Activated gamma-delta T cell treated with anti-CD3 and anti-CD28 coated beads, Interleukin-2, amount 50 U/mL, for 16 hours (primary cell): ENCODE data around the gene KRT77.
"Not testable (repeated sequence)": the region's sequence is repeated elsewhere in the genome, so short reads cannot be mapped to it uniquely, and the experiment has no call there.

Experiments used
- DNase-seq: peaks from one replicate; pipeline ENCODE4 v3.0.0-alpha.2; 2020; ENCODE audit warnings: low read depth

Gene KRT77

DNA sequence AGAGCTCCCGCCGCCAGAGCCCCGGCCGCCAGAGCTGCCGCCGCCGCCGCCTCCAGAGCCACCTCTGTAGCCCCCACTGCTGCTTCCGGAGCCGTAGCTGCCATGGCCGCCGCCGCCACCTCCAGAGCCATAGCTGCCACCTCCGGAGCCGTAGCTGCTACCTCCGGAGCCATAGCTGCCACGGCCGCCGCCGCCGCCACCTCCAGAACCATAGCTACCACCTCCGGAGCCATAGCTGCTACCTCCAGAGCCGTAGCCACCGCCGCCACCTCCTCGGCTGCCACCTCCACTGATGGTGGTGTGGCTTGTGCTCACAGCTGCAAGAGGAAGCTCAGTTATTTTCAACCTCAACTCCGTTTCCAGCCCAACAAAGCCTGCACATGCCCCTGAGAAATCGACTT lies 28.0 kb downstream of the KRT77 start:
- no peak for DNase-seq

- DNase-seq: no peak
Observed at GRCh38 chr12:52674433-52674775, 28.9 kb downstream of the KRT77 start.

DNA sequence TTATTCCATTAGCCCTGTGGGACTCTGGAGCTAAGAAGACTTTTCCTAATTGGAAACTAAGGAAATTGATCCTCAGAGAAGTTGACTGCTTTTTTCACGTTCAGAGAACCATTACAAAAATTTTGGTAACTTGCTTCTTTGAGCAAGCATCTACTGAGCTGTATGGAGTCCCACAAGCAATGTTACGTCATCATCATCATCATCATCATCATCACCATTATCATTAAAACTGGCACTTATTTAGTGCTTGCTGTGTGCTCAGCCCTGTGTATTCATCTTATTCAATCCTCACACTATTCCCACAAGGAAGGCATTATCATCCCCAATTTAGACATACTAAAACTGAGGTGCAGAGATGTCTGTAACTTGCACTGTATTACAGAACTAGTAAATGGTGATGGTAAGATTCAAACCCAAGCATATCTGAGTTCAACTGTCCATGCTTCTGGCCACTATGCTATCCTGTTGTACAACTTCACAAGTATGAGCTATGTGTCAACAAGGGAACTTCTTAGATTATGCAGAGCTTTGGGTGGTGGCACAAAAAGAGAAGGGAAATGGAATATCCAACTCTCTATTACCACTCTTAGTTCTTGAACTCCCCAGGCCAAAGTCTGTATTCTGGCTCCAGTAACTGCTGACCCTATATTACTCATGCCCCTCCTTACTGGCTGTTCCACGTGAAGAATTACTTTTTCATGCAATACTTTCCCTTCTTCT lies 29.5 kb downstream of the KRT77 start:
- no peak for DNase-seq

DNA sequence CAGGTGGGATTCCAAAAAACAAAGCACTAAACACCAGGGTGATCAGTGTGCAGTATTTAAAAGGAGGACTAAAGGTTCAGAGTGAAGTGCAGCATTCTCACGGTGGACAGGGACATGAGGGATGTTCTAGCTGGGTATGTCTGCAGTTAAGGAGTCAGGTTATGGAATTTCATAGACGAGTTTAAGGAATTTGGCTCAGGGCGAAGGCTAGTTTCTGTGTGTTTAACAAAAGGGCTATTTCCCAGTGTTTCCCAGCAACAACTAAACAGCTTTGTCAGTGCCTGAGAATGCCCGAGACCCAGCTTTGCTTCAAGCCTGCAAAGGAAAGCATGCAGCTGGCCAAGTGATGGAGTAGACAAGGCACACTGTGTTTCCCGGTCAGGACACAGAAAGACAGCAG lies 30.1 kb downstream of the KRT77 start:
- DNase-seq: no peak

- no peak for DNase-seq
Observed at GRCh38 chr12:52672321-52672933, 30.9 kb downstream of the KRT77 start.

GRCh38 chr12:52670961-52671360 lies 32.4 kb downstream of the KRT77 start:
- no peak for DNase-seq

GRCh38 chr12:52670506-52670905 lies 32.8 kb downstream of the KRT77 start:
- no peak for DNase-seq

GRCh38 chr12:52669941-52670340 lies 33.4 kb downstream of the KRT77 start:
- DNase-seq: not testable (repeated sequence)

GRCh38 chr12:52669426-52669825 lies 33.9 kb downstream of the KRT77 start:
- DNase-seq: no peak

DNA sequence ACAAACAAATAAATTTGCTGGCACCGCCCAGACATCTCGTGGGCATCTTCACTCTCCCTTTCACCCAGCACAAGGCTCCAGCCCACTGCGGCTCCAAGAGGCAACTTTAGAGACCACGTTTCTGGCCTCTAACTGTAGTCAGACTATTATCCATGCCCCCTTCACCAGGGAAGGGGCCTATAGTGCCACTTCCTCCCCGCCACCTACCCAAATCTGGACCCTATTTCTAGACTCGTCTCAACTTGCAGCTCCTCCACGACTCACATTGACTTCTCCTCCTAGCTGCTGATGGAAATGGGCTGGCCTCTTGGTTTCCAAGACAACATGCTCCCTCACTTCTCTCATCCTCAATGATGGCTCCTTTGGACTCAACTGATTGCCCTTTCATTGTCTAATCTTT lies 35.4 kb downstream of the KRT77 start:
- no peak for DNase-seq

GRCh38 chr12:52667509-52667908 lies 35.8 kb downstream of the KRT77 start:
- no peak for DNase-seq

DNA sequence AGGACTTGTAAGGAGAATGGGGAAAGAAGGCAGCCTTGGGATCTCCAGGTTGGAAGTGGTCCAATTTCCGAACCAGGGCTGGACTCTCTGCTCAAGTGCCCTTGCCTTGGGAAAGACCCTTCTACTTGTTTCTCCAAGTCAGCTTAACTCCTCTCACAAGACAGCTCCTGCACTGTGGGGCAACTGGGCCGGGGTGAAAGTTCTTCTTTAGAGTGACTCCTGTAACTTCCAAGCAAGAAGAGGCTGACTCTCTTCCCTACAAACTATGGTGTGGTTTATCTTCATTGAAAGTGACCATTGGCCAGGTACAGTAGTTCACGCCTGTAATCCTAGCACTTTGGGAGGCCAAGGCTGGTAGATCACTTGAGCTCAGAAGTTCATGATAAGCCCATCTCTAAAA lies 36.9 kb downstream of the KRT77 start:
- DNase-seq: no peak

DNA sequence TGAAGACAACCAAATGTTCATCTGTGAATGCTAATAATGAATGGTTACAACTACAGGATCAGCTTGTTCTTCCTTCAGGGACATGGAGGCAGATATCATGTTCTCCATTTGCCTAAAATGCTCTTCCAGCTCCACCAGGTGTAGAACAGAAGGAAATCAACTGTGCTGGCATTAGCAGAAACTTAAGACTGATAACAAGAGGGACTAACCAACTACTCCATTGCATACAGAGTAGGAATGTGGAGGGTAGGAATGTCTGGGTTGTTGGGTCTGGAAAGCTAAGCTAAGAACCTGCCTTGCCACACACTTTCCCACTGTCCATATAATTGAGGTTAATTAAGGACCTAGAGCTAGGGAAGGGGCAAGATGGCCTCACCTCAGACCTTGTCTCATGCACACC lies 39.9 kb downstream of the KRT77 start:
- no peak for DNase-seq

DNA sequence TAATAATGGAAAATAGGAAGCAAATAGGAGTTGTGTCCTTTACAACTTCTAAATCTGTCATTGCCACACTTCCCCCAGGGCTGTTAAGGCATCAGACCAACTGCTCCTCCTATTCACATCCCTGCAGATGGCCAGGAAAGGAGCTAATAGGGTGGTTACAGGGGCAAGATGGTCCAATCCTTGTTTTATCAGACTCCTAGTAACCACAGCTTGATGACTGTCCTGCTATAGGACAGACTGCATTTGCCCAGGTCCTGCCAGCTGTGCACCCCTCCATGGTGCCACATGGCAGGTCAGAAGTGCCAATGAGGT lies 40.5 kb downstream of the KRT77 start:
- no peak for DNase-seq

- DNase-seq: no peak
Observed at GRCh38 chr12:52662093-52662917, 41.0 kb downstream of the KRT77 start.

GRCh38 chr12:52661668-52662067 lies 41.7 kb downstream of the KRT77 start:
- DNase-seq: no peak

- DNase-seq: no peak
Observed at GRCh38 chr12:52660934-52661499, 42.3 kb downstream of the KRT77 start.

GRCh38 chr12:52659951-52660350 lies 43.4 kb downstream of the KRT77 start:
- DNase-seq: no peak

DNA sequence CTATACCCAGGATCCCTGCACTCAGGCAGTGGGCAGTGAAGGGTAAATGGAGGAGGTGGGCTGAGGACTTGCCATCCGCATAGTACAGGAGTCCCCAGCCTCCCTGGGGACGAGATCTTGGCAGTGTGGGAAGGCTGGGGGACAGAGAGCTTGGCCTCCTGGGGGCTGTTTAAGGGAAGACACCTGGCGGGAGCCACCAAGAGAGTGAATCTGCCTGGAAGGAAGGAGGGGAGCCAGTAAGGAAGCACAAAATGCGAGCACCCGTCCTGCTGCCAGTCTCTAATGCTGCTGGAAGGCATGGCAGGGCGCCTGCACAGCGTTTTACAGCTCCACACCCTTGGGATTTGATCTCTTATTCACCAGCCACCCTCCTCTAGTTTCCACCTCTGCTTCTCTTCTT lies 43.9 kb downstream of the KRT77 start:
- no peak for DNase-seq

DNA sequence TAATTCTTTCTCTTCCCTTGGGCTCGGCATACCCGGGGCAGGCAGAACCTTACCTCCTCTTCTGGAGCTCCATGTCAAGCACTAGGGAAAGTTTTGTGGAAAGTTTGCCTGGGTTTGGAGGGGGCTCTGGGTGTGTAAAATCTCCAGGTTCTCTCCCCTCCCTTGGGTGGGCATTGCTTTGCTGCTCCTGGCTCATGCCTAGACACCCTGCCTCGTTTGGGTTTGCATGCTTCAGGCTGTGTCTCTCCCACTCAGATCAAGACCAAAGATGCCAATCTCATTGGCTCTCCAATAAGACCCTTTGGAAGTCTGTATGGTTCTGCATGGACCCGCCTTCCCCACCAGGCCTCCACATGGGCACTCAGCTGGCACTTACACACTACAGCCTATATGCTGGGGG lies 45.1 kb downstream of the KRT77 start:
- DNase-seq: no peak

DNA sequence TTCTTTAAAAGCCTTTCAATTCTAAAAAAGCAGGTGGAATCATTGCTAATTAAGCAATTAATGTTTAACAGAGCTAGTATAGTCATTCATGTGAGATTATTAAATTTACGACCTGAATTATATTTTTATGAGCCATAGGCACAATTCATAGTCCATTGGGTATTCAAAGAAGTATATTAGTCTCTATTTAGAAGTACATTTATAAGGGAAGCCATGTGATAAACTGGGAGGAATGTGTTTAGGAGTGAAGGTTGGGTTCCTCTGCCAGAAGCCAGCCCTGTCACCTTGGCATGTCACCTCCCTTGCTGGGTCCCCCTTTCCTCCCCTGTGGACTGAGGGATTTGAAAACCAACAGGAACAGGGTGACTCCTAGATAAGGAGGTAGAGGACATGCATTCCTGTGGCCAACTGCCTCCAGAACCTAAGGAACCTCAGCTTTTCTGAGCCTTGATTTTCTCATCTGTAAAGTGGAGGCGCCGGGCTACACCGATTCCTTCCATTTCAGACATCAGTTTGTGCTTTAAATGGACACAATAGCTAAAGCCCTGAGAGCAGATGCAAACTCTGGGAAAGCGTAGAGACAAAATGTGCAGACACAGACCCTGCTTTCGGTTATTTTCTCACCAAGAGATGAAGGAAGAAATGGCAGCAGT lies 45.9 kb downstream of the KRT77 start:
- no peak for DNase-seq

DNA sequence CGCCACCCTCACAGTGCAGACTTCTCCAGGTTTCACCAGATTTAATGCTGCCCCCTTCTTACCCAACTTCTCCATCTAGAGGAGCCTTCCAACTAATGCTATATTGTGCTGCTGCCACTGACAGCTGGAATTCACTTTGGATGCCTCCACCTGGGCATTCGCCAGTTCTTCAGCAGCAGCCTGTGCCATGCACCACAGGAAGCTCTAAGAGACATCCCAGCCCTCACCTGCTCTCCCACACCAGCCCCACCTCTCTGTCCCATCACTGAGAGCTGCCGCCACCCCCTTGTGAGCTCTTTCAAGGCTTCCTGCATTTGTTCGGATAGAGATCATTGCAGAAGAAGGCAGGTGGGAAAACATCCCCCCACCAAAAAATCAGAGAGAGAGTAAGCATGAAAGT lies 46.7 kb downstream of the KRT77 start:
- DNase-seq: no peak

DNA sequence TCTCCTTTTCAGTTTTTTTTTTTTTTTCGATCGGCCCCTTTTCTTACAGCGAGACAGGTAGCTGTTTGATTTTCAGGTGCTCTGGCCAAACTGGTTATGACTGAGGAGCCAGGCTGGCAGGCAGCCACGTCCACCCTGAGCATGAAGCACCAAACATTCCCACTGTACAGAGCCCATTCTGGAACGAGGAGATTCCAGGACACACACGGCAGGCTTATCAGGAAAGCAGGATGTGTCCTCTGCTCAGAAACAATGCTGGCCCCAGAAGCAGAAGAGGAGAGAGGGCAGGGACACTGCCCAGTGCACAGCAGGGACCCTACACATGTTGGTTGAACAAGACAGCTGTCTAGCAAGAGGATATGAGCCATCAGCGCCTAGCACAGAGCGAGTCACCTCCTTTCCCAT lies 47.6 kb downstream of the KRT77 start:
- DNase-seq: no peak
